22Rv1 (cell line): Measurements from ENCODE around the gene LRRC57.

Experiments
- H3K27ac ChIP-seq: fragments of 450-650 bp; 2 replicates; pipeline ENCODE4 v1.5.1; 2017
- CTCF ChIP-seq: fragments of 450-650 bp; IDR thresholded peaks from 2 replicates; pipeline ENCODE4 v1.5.1; 2017; ENCODE audit warnings: mild to moderate bottlenecking
- ZFX ChIP-seq: fragments of 450-650 bp; IDR thresholded peaks from 2 replicates; pipeline ENCODE4 v1.6.1; 2017; ENCODE audit warnings: antibody characterized with exemption, borderline replicate concordance

LRRC57 gene

GRCh38 chr15:42549032-42549491 lies 469 bp upstream of the LRRC57 start:
- TF ChIP-seq ZFX, result no peak
- TF ChIP-seq CTCF, result no peak
- peak overlapping the region; percentile 73 for H3K27ac ChIP-seq

- peak overlapping the region; percentile 73 for H3K27ac ChIP-seq
- no peak for TF ChIP-seq ZFX
- no peak for TF ChIP-seq CTCF
Measured at GRCh38 chr15:42547918-42548248, 710 bp downstream of the LRRC57 start.

- H3K27ac ChIP-seq, result no peak overlapping the region
- TF ChIP-seq CTCF, result no peak
- no peak for TF ChIP-seq ZFX
Measured at GRCh38 chr15:42544853-42545629, 3.6 kb downstream of the LRRC57 start.

- no peak for TF ChIP-seq ZFX
- no peak for TF ChIP-seq CTCF
Measured at GRCh38 chr15:42533246-42533645, 15.3 kb downstream of the LRRC57 start.

GRCh38 chr15:42528970-42529369 lies 19.6 kb downstream of the LRRC57 start:
- TF ChIP-seq CTCF (no peak), ZFX (no peak)
- no peak overlapping the region for H3K27ac ChIP-seq

More at GRCh38 chr15:42533246-42533645, 15.3 kb downstream of the LRRC57 start:
- no peak overlapping the region for H3K27ac ChIP-seq

GRCh38 chr15:42523331-42523730 lies 25.3 kb downstream of the LRRC57 start:
- H3K27ac ChIP-seq, result peak overlapping the region; percentile 27; the same call in 1 of the 2 replicates
- TF ChIP-seq CTCF, result no peak
- no peak for TF ChIP-seq ZFX

- no peak for TF ChIP-seq ZFX
- no peak for TF ChIP-seq CTCF
- H3K27ac ChIP-seq, result no peak overlapping the region
Measured at GRCh38 chr15:42511007-42511391, 37.6 kb downstream of the LRRC57 start.
